ENCODE data around the gene PARP4.
"Not testable (repeated sequence)": the region's sequence is repeated elsewhere in the genome, so short reads cannot be mapped to it uniquely, and the experiment has no call there.

GRCh38 chr13:24426045-24426444 is 86.5 kb downstream of the PARP4 start:
- TF ChIP-seq CTCF (conservative IDR thresholded peaks at IDR 0.05; ENCODE audit: low read length); EZH2phosphoT487 (IDR thresholded peaks at IDR 0.05; ENCODE audit: borderline replicate concordance): not testable (repeated sequence)

Measured in Loucy (cell line).